ENCODE results near the gene DHX32.

DHX32 gene

DNA sequence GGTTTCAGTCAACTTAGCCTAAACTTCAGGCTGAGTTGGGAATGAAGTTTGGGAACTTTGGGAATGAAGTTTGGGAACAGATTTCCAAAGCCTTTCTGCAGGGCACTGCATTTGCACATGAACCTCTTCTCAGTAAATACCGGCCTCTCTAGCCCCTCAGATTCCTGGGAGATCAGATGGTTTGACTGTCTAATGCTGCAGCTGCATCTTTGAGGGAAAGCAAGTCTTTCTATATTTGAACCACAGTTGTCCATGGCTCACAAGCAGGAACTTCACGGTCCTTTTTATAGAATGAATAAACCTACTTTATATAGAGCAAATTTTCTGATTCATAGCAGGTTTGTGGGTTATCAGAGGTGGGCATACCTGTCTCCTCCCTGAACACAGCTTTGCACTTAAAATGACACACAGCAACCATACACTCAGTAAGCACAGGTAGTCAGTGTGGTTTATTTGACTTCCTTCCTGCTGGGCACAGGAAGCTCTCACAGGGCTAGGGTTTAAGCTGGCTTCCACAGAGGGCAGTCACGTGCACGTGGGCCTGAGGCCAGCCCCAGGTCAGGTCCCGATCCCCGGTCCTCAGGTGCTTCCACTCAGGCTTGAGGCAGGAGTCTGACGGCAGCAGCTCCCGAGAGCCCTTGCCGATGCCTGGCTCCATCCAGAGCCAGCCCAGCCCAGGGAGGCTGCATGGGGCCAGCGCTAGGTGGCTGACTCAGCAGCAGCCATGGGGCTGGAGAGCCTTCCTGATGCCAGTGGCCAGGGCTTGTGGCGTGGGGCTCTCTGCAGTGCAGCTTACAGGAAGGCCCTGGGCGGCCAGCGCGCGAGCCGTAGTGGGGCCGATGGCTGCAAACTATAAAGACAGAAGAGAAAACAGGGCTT is 92.7 kb downstream of the DHX32 start:
- Histone ChIP-seq H3K4me1 (ENCODE audit: insufficient read depth, poor library complexity, severe bottlenecking) (no peaks in the 10 kb centered on the region), H3K27me3 (ENCODE audit: insufficient read depth, poor library complexity, severe bottlenecking) (no peaks in the 10 kb centered on the region), H3K4me3 (ENCODE audit: severe bottlenecking) (no peak overlapping the region), H3K27ac (ENCODE audit: poor library complexity, severe bottlenecking) (no peak overlapping the region), H3K36me3 (ENCODE audit: low read depth) (peaks cover 9% of the 10 kb centered on the region; the same call in 1 of the 2 replicates), H3K9me3 (ENCODE audit: severe bottlenecking) (no peaks in the 10 kb centered on the region)
- no peak for DNase-seq (ENCODE audit: low spot score)
- TF ChIP-seq, protein P1, sequence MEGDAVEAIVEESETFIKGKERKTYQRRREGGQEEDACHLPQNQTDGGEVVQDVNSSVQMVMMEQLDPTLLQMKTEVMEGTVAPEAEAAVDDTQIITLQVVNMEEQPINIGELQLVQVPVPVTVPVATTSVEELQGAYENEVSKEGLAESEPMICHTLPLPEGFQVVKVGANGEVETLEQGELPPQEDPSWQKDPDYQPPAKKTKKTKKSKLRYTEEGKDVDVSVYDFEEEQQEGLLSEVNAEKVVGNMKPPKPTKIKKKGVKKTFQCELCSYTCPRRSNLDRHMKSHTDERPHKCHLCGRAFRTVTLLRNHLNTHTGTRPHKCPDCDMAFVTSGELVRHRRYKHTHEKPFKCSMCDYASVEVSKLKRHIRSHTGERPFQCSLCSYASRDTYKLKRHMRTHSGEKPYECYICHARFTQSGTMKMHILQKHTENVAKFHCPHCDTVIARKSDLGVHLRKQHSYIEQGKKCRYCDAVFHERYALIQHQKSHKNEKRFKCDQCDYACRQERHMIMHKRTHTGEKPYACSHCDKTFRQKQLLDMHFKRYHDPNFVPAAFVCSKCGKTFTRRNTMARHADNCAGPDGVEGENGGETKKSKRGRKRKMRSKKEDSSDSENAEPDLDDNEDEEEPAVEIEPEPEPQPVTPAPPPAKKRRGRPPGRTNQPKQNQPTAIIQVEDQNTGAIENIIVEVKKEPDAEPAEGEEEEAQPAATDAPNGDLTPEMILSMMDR (IDR thresholded peaks at IDR 0.05; ENCODE audit: poor library complexity, severe bottlenecking), result no peak
- no peak for ATAC-seq (ENCODE audit: low read depth)

All from RWPE2 (cell line).